GM23338 (cell line): ENCODE data around the gene PRPF6.

Experiments used
- CREB1 ChIP-seq: fragments of 250-450 bp; sonication (Bioruptor Pico); IDR thresholded peaks from 2 replicates; pipeline ENCODE4 v1.5.0; 2020; ENCODE audit warnings: low read depth, mild to moderate bottlenecking, moderate library complexity
- EZH2 ChIP-seq: fragments of 200-600 bp; sonication (generic); IDR thresholded peaks from one replicate; pipeline ENCODE4 v1.8.0; 2017; ENCODE audit warnings: antibody characterized with exemption, mild to moderate bottlenecking, low read depth; ENCODE audit not compliant: unreplicated experiment
- EZH2phosphoT487 ChIP-seq: fragments of 200-600 bp; sonication (generic); IDR thresholded peaks from one replicate; pipeline ENCODE4 v1.8.1; 2018; ENCODE audit warnings: antibody characterized with exemption; ENCODE audit not compliant: unreplicated experiment
- JUNB ChIP-seq: IDR thresholded peaks from one replicate; pipeline ENCODE4 v1.6.1; 2016; ENCODE audit warnings: antibody characterized with exemption; ENCODE audit not compliant: unreplicated experiment
- POLR2AphosphoS5 ChIP-seq: IDR thresholded peaks from 2 replicates; pipeline ENCODE4 v1.6.1; 2016; ENCODE audit warnings: antibody characterized with exemption, low read depth
- ZNF331 ChIP-seq: fragments of 250-450 bp; sonication (Bioruptor Pico); IDR thresholded peaks from 2 replicates; pipeline ENCODE4 v1.5.0; 2020; ENCODE audit warnings: low read depth, mild to moderate bottlenecking, moderate library complexity
- TF ChIP-seq, protein P1 (sequence below), 2 experiments: fragments of 200-600 bp in 1 of 2; sonication (generic) in 1 of 2; conservative IDR thresholded peaks; 2 replicates each; pipeline versions ENCODE4 v1.5.1 to v1.6.1; 2016 to 2017; ENCODE audit warnings: antibody characterized with exemption in 2 of 2, low read depth in 2 of 2, mild to moderate bottlenecking in 2 of 2, moderate library complexity in 1 of 2
- TF ChIP-seq, protein P2 (sequence below): IDR thresholded peaks from 2 replicates; pipeline ENCODE4 v1.6.1; 2016; ENCODE audit warnings: antibody characterized with exemption
- TF ChIP-seq, protein P3 (sequence below): IDR thresholded peaks from one replicate; pipeline ENCODE4 v1.6.1; 2018; ENCODE audit warnings: antibody characterized with exemption; ENCODE audit not compliant: unreplicated experiment

DNA sequence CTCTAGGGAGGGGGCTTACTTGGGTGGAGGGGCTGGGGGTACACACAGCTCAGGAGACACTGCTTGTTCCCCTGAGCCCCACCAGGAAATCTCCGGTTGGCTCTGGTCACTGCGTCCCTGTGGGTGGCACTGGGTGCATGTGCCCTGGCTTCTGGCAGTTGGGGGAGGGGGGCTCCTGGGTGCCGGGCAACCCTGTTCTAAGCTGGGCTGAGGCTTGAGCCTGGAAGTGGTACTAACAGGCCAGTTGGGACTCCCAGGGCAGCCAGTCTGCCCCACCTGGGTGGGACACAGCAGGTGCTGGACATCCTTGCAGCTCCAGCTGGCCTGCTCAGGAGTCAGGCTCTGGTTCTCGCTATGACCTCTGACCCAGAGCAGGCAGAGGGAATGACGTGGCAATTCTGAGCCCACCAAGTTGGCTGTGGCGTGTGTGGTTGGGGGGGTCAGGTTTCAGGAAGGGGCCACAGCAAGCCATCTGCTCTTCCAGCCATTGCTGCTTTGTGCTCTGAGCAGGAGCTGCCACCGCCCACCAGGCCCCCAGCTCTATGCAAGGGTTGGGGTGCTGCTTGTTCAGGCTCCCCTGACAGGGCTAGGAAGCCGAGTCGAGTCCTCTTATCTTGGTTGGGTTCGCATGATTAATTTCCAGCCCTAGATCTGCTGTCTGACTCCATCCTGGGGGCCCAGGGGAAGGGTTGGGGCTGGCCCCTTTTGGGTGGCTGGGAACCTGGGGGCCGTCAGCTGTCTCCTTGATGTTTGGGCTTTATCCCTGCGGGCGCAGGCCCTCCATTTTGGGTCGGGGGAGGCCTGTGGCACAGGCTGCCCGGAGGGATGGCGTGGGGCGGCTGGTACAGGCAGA, 55.6 kb downstream of the PRPF6 start:
- TF ChIP-seq JUNB (no peak), POLR2AphosphoS5 (no peak), EZH2phosphoT487 (no peak), EZH2 (no peak), CREB1 (CRISPR knock-in tag) (no peak), ZNF331 (CRISPR knock-in tag) (no peak)
- TF ChIP-seq, protein P1, sequence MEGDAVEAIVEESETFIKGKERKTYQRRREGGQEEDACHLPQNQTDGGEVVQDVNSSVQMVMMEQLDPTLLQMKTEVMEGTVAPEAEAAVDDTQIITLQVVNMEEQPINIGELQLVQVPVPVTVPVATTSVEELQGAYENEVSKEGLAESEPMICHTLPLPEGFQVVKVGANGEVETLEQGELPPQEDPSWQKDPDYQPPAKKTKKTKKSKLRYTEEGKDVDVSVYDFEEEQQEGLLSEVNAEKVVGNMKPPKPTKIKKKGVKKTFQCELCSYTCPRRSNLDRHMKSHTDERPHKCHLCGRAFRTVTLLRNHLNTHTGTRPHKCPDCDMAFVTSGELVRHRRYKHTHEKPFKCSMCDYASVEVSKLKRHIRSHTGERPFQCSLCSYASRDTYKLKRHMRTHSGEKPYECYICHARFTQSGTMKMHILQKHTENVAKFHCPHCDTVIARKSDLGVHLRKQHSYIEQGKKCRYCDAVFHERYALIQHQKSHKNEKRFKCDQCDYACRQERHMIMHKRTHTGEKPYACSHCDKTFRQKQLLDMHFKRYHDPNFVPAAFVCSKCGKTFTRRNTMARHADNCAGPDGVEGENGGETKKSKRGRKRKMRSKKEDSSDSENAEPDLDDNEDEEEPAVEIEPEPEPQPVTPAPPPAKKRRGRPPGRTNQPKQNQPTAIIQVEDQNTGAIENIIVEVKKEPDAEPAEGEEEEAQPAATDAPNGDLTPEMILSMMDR (conservative IDR thresholded peaks at IDR 0.05; ENCODE audit: low read depth in 2 of 2): no peak
- TF ChIP-seq, protein P2, sequence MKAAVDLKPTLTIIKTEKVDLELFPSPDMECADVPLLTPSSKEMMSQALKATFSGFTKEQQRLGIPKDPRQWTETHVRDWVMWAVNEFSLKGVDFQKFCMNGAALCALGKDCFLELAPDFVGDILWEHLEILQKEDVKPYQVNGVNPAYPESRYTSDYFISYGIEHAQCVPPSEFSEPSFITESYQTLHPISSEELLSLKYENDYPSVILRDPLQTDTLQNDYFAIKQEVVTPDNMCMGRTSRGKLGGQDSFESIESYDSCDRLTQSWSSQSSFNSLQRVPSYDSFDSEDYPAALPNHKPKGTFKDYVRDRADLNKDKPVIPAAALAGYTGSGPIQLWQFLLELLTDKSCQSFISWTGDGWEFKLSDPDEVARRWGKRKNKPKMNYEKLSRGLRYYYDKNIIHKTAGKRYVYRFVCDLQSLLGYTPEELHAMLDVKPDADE: no peak
- TF ChIP-seq, protein P3, sequence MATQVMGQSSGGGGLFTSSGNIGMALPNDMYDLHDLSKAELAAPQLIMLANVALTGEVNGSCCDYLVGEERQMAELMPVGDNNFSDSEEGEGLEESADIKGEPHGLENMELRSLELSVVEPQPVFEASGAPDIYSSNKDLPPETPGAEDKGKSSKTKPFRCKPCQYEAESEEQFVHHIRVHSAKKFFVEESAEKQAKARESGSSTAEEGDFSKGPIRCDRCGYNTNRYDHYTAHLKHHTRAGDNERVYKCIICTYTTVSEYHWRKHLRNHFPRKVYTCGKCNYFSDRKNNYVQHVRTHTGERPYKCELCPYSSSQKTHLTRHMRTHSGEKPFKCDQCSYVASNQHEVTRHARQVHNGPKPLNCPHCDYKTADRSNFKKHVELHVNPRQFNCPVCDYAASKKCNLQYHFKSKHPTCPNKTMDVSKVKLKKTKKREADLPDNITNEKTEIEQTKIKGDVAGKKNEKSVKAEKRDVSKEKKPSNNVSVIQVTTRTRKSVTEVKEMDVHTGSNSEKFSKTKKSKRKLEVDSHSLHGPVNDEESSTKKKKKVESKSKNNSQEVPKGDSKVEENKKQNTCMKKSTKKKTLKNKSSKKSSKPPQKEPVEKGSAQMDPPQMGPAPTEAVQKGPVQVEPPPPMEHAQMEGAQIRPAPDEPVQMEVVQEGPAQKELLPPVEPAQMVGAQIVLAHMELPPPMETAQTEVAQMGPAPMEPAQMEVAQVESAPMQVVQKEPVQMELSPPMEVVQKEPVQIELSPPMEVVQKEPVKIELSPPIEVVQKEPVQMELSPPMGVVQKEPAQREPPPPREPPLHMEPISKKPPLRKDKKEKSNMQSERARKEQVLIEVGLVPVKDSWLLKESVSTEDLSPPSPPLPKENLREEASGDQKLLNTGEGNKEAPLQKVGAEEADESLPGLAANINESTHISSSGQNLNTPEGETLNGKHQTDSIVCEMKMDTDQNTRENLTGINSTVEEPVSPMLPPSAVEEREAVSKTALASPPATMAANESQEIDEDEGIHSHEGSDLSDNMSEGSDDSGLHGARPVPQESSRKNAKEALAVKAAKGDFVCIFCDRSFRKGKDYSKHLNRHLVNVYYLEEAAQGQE: no peak
